ENCODE measurements around the gene PHACTR1.

Gene PHACTR1

GRCh38 chr6:12956991-12957320, 240.4 kb downstream of the PHACTR1 start:
- Histone ChIP-seq H3K9ac (ENCODE audit: low read depth, low read length, poor library complexity) (no peak overlapping the region), H2AFZ (ENCODE audit: low read length) (peak overlapping the region; percentile 83), H3K4me2 (ENCODE audit: insufficient read depth, low read length, poor library complexity, severe bottlenecking) (no peak overlapping the region), H3K18ac (ENCODE audit: low read length) (no peak overlapping the region), H3K36me3 (replicated peaks in 1 of 2; ENCODE audit: control insufficient read depth in 2 of 2, insufficient read depth in 2 of 2, low read length in 2 of 2) (no peaks in the 10 kb centered on the region), H4K8ac (ENCODE audit: low read depth, low read length) (no peak overlapping the region), H3K27me3 (ENCODE audit: control insufficient read depth in 3 of 3, insufficient read depth in 3 of 3, low read depth in 1 of 3, low read length in 3 of 3) (peaks cover 0 to 35% (median 27%) of the 10 kb centered on the region in 3 experiments), H2BK5ac (ENCODE audit: low read length) (no peak overlapping the region), H3K4ac (ENCODE audit: low read length) (no peak overlapping the region), H2BK15ac (ENCODE audit: low read length) (no peak overlapping the region), H3K4me1 (ENCODE audit: control insufficient read depth in 2 of 2, insufficient read depth in 1 of 2, low read depth in 1 of 2, low read length in 2 of 2) (peaks cover 0 to 5% of the 10 kb centered on the region in 2 donors), H3K27ac (replicated peaks; ENCODE audit: low read length) (no peak overlapping the region), H3K14ac (ENCODE audit: low read length) (no peak overlapping the region), H2BK120ac (ENCODE audit: low read depth, low read length) (no peak overlapping the region), H4K91ac (ENCODE audit: low read depth, low read length, poor library complexity) (no peak overlapping the region), H3K4me3 (ENCODE audit: low read length in 2 of 2) (no peak overlapping the region), H2AK5ac (ENCODE audit: low read depth, low read length) (no peak overlapping the region), H3K9me3 (replicated peaks in 1 of 2; ENCODE audit: control insufficient read depth in 2 of 2, insufficient read depth in 1 of 2, low read depth in 1 of 2, low read length in 2 of 2) (no peaks in the 10 kb centered on the region), H3K79me1 (ENCODE audit: low read depth, low read length) (no peaks in the 10 kb centered on the region), H3K23ac (ENCODE audit: low read depth, low read length, poor library complexity) (no peak overlapping the region), H2BK12ac (ENCODE audit: low read length) (no peak overlapping the region)
- no CpG with 5 or more reads among the region's 6 CpGs for WGBS, 2 donors (ENCODE audit: extremely low coverage in 2 of 2, insufficient read length in 2 of 2, insufficient replicate concordance in 1 of 2)
- no peak for DNase-seq (ENCODE audit: low spot score)

- Histone ChIP-seq H2BK120ac (ENCODE audit: low read depth, low read length) (no peak overlapping the region), H2AFZ (ENCODE audit: low read length) (peak overlapping the region; percentile 83), H3K18ac (ENCODE audit: low read length) (no peak overlapping the region), H3K4me2 (ENCODE audit: insufficient read depth, low read length, poor library complexity, severe bottlenecking) (peak overlapping the region; percentile 28), H3K9me3 (replicated peaks in 1 of 2; ENCODE audit: control insufficient read depth in 2 of 2, insufficient read depth in 1 of 2, low read depth in 1 of 2, low read length in 2 of 2) (no peaks in the 10 kb centered on the region), H3K79me1 (ENCODE audit: low read depth, low read length) (no peaks in the 10 kb centered on the region), H2BK12ac (ENCODE audit: low read length) (no peak overlapping the region), H3K4me1 (ENCODE audit: control insufficient read depth in 2 of 2, insufficient read depth in 1 of 2, low read depth in 1 of 2, low read length in 2 of 2) (peaks cover 0 to 4% of the 10 kb centered on the region in 2 donors), H3K23ac (ENCODE audit: low read depth, low read length, poor library complexity) (no peak overlapping the region), H3K27me3 (ENCODE audit: control insufficient read depth in 3 of 3, insufficient read depth in 3 of 3, low read depth in 1 of 3, low read length in 3 of 3) (peaks cover 0 to 35% (median 27%) of the 10 kb centered on the region in 3 experiments), H3K14ac (ENCODE audit: low read length) (no peak overlapping the region), H4K91ac (ENCODE audit: low read depth, low read length, poor library complexity) (no peak overlapping the region), H3K4me3 (ENCODE audit: low read length in 2 of 2) (peak overlapping the region; percentile 16 to 17), H3K36me3 (replicated peaks in 1 of 2; ENCODE audit: control insufficient read depth in 2 of 2, insufficient read depth in 2 of 2, low read length in 2 of 2) (no peaks in the 10 kb centered on the region), H2BK15ac (ENCODE audit: low read length) (no peak overlapping the region), H3K9ac (ENCODE audit: low read depth, low read length, poor library complexity) (no peak overlapping the region), H4K8ac (ENCODE audit: low read depth, low read length) (no peak overlapping the region), H2BK5ac (ENCODE audit: low read length) (no peak overlapping the region), H3K27ac (replicated peaks; ENCODE audit: low read length) (no peak overlapping the region), H2AK5ac (ENCODE audit: low read depth, low read length) (no peak overlapping the region), H3K4ac (ENCODE audit: low read length) (no peak overlapping the region)
- no peak for DNase-seq (ENCODE audit: low spot score)
- WGBS, 2 donors (ENCODE audit: extremely low coverage in 2 of 2, insufficient read length in 2 of 2, insufficient replicate concordance in 1 of 2): no CpG with 5 or more reads among the region's 24 CpGs
These were observed 240.9 kb downstream of the PHACTR1 start for GRCh38 chr6:12957321-12958051.

- no CpG with 5 or more reads among the region's 9 CpGs for WGBS, 2 donors (ENCODE audit: extremely low coverage in 2 of 2, insufficient read length in 2 of 2, insufficient replicate concordance in 1 of 2)
- Histone ChIP-seq H3K23ac (ENCODE audit: low read depth, low read length, poor library complexity) (no peak overlapping the region), H2BK5ac (ENCODE audit: low read length) (no peak overlapping the region), H3K4ac (ENCODE audit: low read length) (no peak overlapping the region), H3K79me1 (ENCODE audit: low read depth, low read length) (no peaks in the 10 kb centered on the region), H2BK120ac (ENCODE audit: low read depth, low read length) (no peak overlapping the region), H4K8ac (ENCODE audit: low read depth, low read length) (no peak overlapping the region), H2BK12ac (ENCODE audit: low read length) (no peak overlapping the region), H3K4me1 (ENCODE audit: control insufficient read depth in 2 of 2, insufficient read depth in 1 of 2, low read depth in 1 of 2, low read length in 2 of 2) (peaks cover 0 to 4% of the 10 kb centered on the region in 2 donors), H2BK15ac (ENCODE audit: low read length) (no peak overlapping the region), H3K14ac (ENCODE audit: low read length) (no peak overlapping the region), H3K27ac (replicated peaks; ENCODE audit: low read length) (no peak overlapping the region), H3K4me3 (ENCODE audit: low read length in 2 of 2) (no peak overlapping the region), H3K9ac (ENCODE audit: low read depth, low read length, poor library complexity) (no peak overlapping the region), H4K91ac (ENCODE audit: low read depth, low read length, poor library complexity) (no peak overlapping the region), H3K36me3 (replicated peaks in 1 of 2; ENCODE audit: control insufficient read depth in 2 of 2, insufficient read depth in 2 of 2, low read length in 2 of 2) (no peaks in the 10 kb centered on the region), H3K9me3 (replicated peaks in 1 of 2; ENCODE audit: control insufficient read depth in 2 of 2, insufficient read depth in 1 of 2, low read depth in 1 of 2, low read length in 2 of 2) (no peaks in the 10 kb centered on the region), H2AK5ac (ENCODE audit: low read depth, low read length) (no peak overlapping the region), H3K4me2 (ENCODE audit: insufficient read depth, low read length, poor library complexity, severe bottlenecking) (no peak overlapping the region), H2AFZ (ENCODE audit: low read length) (peak overlapping the region; percentile 83), H3K27me3 (ENCODE audit: control insufficient read depth in 3 of 3, insufficient read depth in 3 of 3, low read depth in 1 of 3, low read length in 3 of 3) (peaks cover 0 to 35% (median 27%) of the 10 kb centered on the region in 3 experiments), H3K18ac (ENCODE audit: low read length) (no peak overlapping the region)
- DNase-seq (ENCODE audit: low spot score): no peak
These were observed 241.6 kb downstream of the PHACTR1 start for GRCh38 chr6:12958052-12958706.

GRCh38 chr6:12961761-12962160, 245.2 kb downstream of the PHACTR1 start:
- H3K79me1 ChIP-seq (ENCODE audit: low read depth, low read length): no peaks in the 10 kb centered on the region
- H2BK5ac ChIP-seq (ENCODE audit: low read length): no peak overlapping the region
- H3K4me3 ChIP-seq (ENCODE audit: low read length in 2 of 2): no peak overlapping the region
- no peak overlapping the region for H2AFZ ChIP-seq (ENCODE audit: low read length)
- H3K27me3 ChIP-seq (ENCODE audit: control insufficient read depth in 3 of 3, insufficient read depth in 3 of 3, low read depth in 1 of 3, low read length in 3 of 3): peaks cover 0 to 21% (median 18%) of the 10 kb centered on the region in 3 experiments
- DNase-seq (ENCODE audit: low spot score): no peak
- no peak overlapping the region for H3K27ac ChIP-seq (replicated peaks; ENCODE audit: low read length)
- H3K23ac ChIP-seq (ENCODE audit: low read depth, low read length, poor library complexity): no peak overlapping the region
- WGBS, 2 donors (ENCODE audit: extremely low coverage in 2 of 2, insufficient read length in 2 of 2, insufficient replicate concordance in 1 of 2): no CpG with 5 or more reads among the region's 4 CpGs
- no peaks in the 10 kb centered on the region for H3K9me3 ChIP-seq (replicated peaks in 1 of 2; ENCODE audit: control insufficient read depth in 2 of 2, insufficient read depth in 1 of 2, low read depth in 1 of 2, low read length in 2 of 2)
- no peak overlapping the region for H4K91ac ChIP-seq (ENCODE audit: low read depth, low read length, poor library complexity)
- H3K14ac ChIP-seq (ENCODE audit: low read length): no peak overlapping the region
- no peak overlapping the region for H4K8ac ChIP-seq (ENCODE audit: low read depth, low read length)
- H3K18ac ChIP-seq (ENCODE audit: low read length): no peak overlapping the region
- no peak overlapping the region for H3K9ac ChIP-seq (ENCODE audit: low read depth, low read length, poor library complexity)
- H3K4me1 ChIP-seq (ENCODE audit: control insufficient read depth in 2 of 2, insufficient read depth in 1 of 2, low read depth in 1 of 2, low read length in 2 of 2): peaks cover 0 to 4% of the 10 kb centered on the region in 2 donors
- H2BK12ac ChIP-seq (ENCODE audit: low read length): no peak overlapping the region
- H2AK5ac ChIP-seq (ENCODE audit: low read depth, low read length): no peak overlapping the region
- no peak overlapping the region for H3K4me2 ChIP-seq (ENCODE audit: insufficient read depth, low read length, poor library complexity, severe bottlenecking)
- H2BK15ac ChIP-seq (ENCODE audit: low read length): no peak overlapping the region
- no peak overlapping the region for H3K4ac ChIP-seq (ENCODE audit: low read length)
- H3K36me3 ChIP-seq (replicated peaks in 1 of 2; ENCODE audit: control insufficient read depth in 2 of 2, insufficient read depth in 2 of 2, low read length in 2 of 2): no peaks in the 10 kb centered on the region
- H2BK120ac ChIP-seq (ENCODE audit: low read depth, low read length): no peak overlapping the region
